H4 (cell line): ENCODE measurements around the gene POU4F3. TPM values are rescaled to one million over a fixed set of nuclear protein-coding genes. Genes with fewer than 3 reads are reported as not detected.

Experiments used
- DNase-seq: peaks from one replicate; pipeline ENCODE4 v3.0.0-alpha.2; 2015; ENCODE audit warnings: low spot score
- total RNA-seq: library from RNA; depleted of rRNA; stranded (reverse); fragments of >200 nt; shearing (Covaris generic); gene quantifications from 2 replicates; pipeline ENCODE4 v1.2.3, GENCODE V29; 2014

Gene POU4F3
- total RNA-seq, 1 experiment from 2014 or later = not detected

DNA sequence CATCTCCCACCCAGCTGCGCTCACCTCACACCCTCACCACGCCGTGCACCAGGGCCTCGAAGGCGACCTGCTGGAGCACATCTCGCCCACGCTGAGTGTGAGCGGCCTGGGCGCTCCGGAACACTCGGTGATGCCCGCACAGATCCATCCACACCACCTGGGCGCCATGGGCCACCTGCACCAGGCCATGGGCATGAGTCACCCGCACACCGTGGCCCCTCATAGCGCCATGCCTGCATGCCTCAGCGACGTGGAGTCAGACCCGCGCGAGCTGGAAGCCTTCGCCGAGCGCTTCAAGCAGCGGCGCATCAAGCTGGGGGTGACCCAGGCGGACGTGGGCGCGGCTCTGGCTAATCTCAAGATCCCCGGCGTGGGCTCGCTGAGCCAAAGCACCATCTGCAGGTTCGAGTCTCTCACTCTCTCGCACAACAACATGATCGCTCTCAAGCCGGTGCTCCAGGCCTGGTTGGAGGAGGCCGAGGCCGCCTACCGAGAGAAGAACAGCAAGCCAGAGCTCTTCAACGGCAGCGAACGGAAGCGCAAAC is 1.1 kb downstream of the POU4F3 start:
- no peak for DNase-seq

DNA sequence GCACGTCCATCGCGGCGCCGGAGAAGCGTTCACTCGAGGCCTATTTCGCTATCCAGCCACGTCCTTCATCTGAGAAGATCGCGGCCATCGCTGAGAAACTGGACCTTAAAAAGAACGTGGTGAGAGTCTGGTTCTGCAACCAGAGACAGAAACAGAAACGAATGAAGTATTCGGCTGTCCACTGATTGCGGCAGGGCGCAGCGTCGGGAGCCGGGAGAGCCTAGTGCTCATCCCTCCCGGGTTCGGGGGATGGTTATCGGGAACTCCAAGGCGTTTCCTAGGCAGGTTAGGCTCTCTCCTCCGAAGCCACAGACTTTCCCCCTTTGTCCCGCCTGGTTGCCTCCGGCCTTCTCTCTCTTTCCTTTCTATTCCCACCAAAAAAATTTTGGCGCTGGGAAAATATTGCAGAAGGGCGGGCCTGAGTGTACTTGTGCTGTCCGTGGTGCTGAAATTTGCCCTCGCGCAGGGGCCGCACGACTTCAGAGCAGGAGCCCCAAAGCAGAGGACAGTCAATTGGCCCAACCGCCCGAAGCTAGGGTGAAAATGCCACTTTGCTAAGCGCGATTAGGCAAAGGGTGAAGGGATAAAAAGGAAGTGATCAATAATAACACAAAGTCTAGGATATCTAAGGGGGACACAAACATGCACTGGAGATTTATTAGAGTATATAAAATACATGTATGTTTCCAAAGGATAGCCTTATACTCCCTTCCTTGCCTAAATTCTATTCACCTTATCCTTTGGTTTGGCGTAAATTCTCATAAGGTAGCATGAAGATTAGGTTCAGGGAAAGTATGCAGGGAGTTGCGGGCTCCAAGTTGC is 1.8 kb downstream of the POU4F3 start:
- DNase-seq = peak; percentile 26

DNA sequence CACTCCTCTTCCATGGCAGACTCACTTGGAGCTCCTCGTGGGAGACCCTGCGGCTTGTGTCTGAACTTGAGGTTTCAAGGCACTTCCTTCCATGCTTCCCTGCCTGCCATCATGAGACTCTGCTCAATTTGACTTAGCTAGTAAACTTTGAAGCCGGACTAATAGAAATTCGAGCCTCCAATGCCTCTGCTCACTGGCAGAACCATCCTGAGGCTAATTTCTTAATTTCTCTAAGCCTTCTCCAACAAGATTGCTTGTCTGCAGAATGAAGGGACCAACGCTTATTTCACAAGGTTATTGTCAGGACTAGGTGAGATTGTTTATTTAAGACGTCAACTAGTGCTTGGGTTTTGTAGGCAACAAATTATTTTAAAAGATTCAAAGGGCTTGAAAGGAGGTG is 3.2 kb downstream of the POU4F3 start:
- DNase-seq = no peak

DNA sequence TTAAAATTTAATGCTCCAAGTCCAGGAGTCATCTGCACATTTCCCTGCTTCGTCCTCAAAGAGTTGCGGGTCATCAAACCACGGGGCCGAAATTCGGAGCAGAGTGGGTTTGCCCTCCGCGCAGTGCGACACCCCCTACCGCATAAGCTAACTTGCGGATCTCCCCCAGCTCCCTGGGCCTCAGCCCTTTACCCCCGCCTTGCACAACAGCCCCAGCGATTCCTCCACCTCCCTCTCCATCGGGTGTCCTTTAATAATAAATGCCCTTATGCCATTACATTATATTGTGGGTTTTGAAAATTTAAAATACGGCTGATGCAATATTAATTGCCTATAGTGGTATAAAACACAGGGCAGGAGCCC is 3.9 kb downstream of the POU4F3 start:
- no peak for DNase-seq

DNA sequence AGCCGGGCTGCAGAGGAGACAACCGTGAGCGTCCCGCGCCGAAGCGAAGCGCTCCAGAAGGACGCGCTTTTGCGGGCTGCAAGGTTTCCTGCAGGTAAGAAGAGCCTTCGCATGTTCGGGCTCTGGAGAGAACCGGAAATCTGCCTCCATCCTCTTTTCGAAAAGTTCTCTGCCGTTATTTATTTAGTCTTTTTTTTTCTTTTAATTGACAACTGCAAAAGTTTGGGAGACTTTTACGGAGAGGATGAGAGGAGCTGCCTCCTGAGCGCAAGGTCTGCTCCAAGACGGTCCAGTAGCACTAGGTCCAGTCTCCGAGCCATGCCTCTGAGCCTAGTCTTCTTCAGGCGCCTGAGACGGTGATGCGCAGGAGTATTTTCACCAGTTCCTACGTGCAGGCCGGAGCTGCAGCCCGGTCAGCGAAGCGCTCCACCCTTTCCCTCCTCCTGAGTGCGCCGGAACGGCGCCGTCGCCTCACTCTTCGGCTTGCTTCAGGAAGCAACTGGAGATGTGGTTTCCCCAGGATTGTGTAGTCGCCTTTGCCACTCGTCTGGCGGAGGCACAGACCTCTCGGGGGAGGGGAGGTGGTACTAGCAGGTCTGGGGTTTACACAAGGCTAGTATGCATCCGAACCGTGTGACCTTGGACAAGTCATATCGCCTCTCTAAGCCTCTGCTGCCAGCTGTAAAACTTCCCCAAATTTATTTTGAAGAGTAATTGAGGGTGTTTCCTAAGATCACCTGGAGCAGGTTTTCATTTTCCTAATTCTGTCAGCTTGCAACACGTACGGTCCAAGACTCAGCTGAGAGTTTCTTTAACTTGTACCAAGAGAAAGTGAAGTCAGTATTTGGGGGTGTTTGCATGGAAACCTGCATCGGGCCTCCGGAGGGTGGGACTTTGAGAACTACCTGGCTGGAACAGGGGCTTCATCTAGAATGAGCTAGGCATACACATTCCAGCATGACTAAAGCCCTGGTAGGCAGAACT is 4.5 kb downstream of the POU4F3 start:
- no peak for DNase-seq

DNA sequence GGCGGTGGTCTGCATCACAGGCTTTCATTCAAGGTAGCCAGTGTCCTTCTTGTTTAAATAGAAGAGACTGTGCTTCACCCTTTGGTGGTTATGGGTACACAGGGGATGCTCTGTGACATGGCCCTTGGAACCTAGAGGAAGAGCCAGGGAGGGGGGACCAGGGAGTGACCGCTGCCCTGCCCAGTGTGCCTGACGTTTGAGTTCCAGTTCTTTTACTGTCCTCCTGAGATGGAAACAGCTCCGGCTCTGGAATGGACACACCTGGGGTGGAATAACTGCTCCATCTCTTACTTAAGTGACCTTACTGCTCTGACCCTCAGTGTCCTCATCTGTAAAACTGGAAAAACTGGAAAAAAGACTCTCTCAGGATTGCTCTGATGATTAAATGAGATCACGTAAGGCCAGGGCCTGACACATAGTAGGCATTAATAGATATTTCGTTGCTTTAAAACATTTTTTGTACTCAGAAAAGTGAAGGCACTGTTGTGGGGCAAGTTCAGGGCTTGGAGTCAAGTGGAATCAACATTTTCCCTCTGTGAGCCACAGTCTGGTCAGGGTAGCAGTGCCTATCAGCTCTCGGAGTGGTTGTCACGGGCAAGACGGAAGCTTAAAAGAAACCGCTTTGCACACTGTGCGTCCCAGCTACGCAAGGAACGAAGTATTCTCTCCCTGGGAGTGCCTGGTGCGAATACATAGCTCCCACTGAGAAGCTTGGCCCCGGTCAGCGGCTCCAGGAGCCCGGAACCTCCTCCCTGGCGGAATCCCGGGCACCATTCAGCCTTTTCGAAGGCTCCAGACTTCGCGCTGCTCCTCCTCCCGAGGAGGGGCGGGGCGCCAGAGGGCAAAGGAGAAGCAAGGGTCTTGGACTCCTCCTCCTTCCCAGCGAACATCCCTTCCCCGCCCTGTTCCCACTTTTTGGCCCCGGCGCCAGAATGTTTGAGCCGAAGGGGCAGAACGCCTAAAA is 5.8 kb downstream of the POU4F3 start:
- DNase-seq = no peak

DNA sequence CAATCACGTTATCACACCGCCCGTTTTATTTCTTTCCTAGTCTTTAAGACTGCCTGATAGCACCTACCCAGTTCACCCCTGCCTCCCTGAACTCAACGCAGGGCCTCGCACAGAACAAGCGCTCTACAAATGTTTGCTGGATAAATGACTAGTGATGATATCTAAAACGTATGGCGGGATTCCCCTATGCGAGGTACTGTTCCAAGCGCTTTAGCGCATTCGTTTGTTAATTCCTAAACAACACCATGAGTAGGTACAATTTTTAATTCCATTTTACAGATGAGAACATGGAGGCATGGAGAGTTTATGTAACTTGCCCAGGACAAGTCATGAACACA is 6.6 kb downstream of the POU4F3 start:
- no peak for DNase-seq

DNA sequence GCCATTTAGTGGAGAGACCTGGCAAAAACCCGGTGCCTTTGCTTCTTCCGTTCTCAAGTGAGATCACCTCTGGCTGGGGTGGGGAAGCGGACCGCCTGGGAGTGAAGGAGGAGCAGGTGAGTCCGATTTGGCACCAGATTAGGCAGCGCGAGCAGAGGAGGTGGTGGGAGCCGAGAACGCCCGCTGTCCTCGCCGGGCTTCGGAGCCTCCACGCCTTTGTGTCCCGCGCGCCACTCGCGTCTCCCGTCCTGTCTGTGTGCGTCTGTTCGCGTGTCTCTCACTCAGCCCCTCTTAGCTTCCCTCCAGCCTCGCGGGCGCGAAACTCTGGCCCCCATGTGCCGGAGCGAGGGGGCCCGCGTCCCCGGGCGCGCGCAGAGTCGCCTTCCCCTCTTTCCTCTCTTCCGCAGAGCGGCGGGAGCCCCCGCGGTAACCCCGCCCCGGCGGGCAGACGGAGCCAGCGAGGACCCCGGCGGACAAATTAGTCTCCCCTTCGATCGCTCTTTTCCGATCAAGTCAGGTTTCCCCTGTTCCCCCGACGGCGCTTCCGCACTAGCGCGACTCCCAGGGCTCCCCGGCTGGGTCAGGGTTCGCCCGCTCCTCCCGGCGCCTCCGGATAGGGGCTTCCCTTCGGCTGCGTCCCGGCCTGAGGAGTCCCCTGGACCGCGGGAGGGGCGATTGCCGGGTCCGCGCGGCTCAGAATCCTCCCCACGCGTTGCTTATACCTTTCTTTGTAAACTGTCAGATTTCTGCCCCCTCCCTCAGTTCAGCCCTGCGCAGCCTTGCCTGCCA is 7.1 kb downstream of the POU4F3 start:
- no peak for DNase-seq

DNA sequence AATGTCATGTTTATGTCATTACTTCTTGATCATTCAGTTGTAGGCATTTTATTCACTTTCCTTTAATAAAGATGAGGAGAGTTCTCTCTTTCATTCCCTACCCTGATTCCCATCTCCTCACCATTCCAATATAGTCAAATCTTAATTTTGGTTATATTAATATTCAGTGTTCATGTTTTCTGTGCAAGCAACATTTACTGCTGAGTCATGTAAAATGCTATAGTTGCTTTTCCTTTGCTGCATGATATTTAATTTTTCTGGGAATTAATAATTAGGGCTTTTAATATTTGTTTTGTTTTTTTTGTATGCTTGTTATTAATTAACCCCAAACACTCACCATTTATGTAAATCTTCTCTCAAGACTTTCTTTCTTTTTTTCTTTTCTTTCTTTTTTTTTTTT is 18.5 kb downstream of the POU4F3 start:
- DNase-seq = no peak

DNA sequence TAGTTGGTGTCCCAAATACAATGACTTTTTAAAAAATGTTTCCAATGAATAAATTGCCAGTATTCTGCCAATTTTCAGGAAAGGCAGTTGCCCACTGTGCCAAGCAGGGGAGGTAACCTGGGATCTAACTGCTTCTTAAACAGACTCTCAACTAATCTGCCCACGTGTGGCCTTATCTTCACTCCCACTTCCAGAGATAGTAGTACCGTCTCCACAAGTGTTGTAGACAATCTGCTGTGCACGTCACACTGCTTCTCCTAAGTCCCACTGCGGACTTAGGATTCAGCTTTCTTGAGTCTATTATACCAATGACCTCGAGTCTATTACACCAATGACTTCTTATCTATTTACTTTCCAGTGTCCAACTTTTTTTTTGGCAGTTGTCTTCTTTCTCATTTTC is 21.2 kb downstream of the POU4F3 start:
- DNase-seq = no peak

DNA sequence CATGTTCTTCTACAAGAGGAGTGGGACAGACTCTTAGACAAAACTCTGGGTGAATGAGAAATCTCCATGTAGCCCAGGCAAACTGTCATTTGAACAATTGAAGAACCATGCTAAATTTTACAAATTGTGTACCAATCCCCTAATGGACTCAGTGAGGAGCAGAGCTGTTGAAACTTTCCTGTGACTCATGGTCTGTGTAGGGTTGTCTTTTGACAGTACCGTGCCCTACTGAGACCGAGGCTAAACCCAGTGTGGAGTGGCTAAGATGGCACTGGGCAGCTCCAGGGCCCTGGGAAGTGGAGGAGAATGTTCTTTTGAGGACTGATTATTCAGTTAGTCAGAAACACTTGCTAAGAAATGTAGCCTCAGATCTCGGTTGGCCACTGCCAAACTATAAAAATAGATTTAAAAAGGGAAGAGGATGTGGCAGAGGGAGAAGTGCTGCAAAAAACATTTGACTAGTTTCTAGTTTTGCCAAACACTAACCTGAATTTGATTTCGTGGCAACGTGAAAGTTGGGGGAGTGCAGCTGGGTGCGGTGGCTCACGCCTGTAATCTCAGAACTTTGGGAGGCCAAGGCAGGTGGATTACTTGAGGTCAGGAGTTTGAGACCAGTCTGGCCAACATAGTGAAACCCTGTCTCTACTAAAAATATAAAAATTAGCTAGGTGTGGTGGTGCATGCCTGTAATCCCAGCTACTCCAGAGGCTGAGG is 24.7 kb downstream of the POU4F3 start:
- DNase-seq = no peak

DNA sequence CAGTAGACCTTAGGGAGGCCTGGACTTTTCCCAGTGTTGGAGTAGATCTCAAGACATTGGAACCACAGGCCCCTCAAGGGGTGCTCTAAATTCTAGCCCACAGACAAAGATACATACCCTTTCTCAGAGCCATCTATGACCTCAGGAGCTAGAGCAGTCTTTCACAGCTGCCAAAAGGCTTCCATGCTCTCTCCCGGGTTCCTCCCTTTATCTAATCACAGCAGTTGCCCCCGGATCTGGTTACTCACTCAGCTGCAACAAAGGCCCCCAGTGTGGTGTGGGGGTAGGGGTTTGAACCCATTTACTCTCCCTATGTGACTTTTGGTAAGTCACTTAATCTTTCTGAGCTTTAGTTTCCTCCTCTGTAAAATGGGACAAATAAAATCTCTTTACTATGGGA is 27.0 kb downstream of the POU4F3 start:
- DNase-seq = no peak

DNA sequence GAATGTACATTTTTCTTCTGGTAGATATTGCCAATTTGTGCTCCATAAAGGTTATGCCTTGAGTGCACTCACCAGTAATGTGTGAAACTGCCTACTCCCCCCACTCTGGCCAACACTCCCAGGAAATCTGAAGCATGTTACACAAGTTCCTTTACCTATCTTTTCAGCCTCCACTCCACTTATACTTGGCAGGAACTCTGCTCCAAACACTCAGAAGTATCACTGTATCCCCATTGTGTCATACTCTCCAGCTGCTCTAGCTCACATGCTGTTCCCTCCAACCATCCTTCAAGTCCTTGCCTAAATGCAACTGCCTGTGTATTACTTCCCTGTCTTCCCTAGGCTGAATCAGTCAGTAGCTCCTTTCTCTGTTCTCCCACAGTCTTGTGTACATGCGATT is 28.3 kb downstream of the POU4F3 start:
- no peak for DNase-seq

DNA sequence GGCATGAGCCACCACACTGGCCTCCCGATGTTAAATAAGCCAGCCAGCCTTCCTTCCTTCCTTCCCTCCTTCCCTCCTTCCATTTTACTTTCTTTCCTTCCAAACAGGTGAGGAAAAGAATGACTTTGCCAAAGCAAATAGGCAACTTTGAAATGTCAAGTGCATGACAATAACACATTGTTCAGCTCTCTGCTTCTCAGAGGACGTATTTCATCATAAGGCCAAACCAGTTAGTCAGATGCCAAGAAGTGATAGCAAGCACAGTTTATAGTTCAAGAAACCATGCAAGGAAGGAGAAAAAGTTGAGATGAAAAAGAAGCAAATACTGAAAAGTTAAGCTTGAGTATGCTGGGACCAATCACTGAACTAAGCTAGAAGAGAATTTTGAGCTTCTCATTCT is 29.5 kb downstream of the POU4F3 start:
- no peak for DNase-seq

DNA sequence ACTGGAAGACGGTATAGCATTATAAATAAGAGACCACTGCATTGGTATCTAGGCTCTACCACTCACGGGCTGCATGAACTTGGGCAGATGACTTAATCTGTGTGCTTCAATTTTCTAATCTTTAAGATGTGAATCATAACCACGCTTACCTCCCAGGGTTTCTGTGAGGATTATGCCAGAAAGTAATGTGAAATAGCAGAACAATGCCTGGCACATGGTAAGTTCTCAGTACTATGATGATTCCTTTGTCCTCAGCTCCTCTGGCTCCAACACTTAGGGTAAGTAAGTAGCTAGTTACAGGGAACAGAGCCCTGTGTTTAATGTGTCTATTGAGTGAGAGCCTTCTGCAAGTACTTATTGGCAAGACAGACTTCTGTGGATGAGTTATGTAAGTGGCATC is 31.1 kb downstream of the POU4F3 start:
- peak; percentile 5 for DNase-seq

DNA sequence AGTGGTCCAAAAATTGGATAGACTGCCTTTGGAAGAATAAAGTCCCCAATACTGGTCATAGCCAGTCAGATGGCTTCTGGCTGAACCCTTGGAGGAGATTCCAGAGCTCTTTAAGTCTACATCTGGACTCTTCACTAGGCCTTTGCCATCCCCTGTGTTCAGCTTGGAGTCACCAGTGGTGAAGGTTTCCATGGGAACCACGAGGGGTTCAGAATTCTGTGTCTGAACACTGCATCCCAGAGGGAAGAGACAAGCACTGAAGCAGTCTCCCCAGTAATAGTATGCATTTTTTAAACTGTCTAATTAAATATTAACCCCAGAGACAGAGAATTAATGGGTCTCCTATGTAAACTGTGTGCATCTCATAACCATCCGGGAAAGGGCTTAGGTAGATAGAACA is 38.2 kb downstream of the POU4F3 start:
- DNase-seq = no peak

DNA sequence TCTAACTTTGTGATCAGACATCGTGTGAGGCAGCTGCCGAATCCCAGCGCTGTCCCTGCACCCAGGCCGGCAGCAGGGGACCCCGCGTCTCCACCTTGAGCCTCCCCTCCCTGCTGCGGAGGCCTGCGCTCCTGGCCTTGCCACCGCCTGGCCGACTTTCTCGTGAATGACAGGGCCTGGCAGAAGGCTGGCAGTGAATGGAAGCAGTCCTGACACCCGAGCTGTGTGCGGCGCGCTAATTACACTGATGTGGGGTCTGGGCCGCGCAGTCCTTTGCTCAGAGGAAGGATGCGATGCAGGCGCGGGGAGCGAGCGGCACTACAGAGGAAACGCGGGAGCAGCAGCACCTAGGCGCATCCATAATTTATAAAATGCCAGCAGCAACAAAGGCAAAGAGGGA is 40.3 kb downstream of the POU4F3 start:
- no peak for DNase-seq

DNA sequence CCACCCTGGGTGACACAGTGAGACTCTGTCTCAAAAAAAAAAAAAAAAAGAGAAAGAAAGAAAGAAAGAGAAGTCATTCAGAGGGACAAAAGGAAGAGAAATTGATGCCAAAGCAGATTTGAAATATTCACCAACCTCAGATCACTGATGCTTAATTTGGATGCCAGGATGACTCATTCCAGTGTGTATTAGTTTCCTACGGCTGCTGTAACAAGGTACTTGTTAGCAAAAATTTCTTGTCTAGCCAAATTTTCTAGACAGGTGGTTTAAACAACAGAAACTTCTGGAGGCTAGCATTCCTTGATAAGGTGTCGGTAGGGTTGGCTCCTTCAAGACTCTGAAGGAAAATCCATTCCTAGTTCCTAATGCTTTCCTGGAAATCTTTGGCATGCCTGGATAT is 42.1 kb downstream of the POU4F3 start:
- DNase-seq = no peak

DNA sequence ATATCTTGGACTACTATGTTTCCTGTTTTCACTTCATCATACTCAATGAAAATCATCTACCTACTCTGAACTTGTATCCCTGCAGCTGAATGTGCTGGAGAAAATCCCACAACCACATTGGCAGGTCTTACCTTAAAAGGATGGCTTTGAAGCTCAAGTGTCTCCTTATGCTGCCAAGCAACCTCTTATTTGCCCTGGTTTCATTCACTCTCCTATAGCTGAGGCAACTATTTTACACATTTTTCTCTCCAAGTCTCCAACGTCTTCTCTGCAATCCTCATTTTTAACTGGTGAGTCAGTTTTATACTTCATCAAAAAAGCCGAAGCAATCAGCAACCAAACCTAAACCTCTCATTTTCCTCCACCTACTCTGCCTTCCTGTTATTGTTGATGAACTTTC is 49.7 kb downstream of the POU4F3 start:
- no peak for DNase-seq

DNA sequence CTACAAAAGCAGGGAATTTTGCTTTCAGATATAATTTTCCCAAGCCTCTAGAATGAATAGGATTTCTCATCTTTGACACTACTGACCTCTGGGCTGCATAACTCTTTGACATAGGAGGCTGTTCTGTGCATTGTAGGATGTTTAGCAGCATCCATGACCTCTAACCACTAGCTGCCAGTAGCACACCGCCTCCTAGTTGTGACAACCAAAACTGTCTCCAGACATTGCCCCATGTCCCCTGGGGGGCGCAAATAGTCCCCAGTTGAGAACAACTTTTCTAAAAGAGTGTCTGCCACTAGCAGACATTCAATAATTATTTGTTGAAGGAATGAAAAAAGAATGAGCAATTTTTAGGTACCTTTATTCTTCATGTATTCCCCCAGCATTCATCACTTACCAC is 51.8 kb downstream of the POU4F3 start:
- no peak for DNase-seq
